ENCODE measurements around the gene THSD7B.

DNA sequence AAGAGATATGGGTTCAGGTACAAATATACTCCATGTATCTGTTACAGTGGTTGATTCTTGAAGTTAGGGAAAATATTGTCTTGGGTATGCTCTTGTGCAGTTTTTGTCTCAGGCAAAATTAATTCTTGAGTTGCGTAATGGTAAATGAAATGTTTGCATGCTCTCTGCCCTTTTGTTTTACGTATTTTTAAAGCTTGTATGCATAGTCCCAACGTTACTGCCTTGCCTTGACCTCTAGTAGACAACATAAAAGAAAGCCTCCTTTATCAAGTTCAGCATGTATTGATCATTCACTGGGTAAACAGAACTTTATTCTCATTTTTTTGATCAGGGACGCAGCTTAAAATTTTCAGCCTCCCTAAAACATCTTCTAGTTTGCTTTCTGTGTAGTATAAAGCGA lies 283.1 kb downstream of the THSD7B start:
- TF ChIP-seq YY1 (IDR thresholded peaks at IDR 0.05; ENCODE audit: insufficient read depth, insufficient read length) (no peak), ZNF274 (IDR thresholded peaks at IDR 0.05; ENCODE audit: low read depth, low read length) (no peak), SUZ12 (IDR thresholded peaks at IDR 0.05; ENCODE audit: extremely low read depth, insufficient read depth, insufficient read length) (no peak)
